HAP-1 (cell line): ENCODE measurements around the gene PARS2.

ENCODE experiments used
- DNase-seq, 2 experiments: peaks; one replicate each; pipeline ENCODE4 v3.0.0-alpha.2; 2016 to 2020; ENCODE audit warnings: low spot score in 2 of 2
- H3K27me3 ChIP-seq: fragments of 250-450 bp; sonication (Bioruptor Pico); 2 replicates; pipeline ENCODE4 v1.5.1; 2020; ENCODE audit warnings: low read depth, mild to moderate bottlenecking, moderate library complexity
- H3K36me3 ChIP-seq: fragments of 250-450 bp; sonication (Bioruptor Pico); replicated peaks from 2 replicates; pipeline ENCODE4 v1.5.1; 2020; ENCODE audit warnings: mild to moderate bottlenecking
- H3K4me1 ChIP-seq: fragments of 250-450 bp; sonication (Bioruptor Pico); 2 replicates; pipeline ENCODE4 v1.5.1; 2020; ENCODE audit warnings: mild to moderate bottlenecking
- H3K4me3 ChIP-seq: fragments of 250-450 bp; sonication (Bioruptor Pico); 2 replicates; pipeline ENCODE4 v1.5.1; 2020; ENCODE audit warnings: mild to moderate bottlenecking, moderate library complexity
- H3K9me3 ChIP-seq: fragments of 250-450 bp; sonication (Bioruptor Pico); 2 replicates; pipeline ENCODE4 v1.5.1; 2020; ENCODE audit warnings: mild to moderate bottlenecking, moderate library complexity
- in situ Hi-C: fragments of 300-500 bp; cut with MboI; formaldehyde crosslinking; loops from 3 replicates; pipeline ENCODE4 v1.14.3; 2020; ENCODE audit warnings: low sequenced_read_pairs, inconsistent platforms, mixed read lengths

PARS2 gene

GRCh38 chr1:54716299-54717047 lies 47.9 kb downstream of the PARS2 start:
- Histone ChIP-seq H3K36me3 (peaks cover 22% of the 10 kb centered on the region), H3K4me1 (peaks cover 9% of the 10 kb centered on the region), H3K27me3 (no peaks in the 10 kb centered on the region), H3K9me3 (no peaks in the 10 kb centered on the region), H3K4me3 (peak overlapping the region; percentile 84)
- DNase-seq: no peak
- in situ Hi-C loops: no loop called here

GRCh38 chr1:54715493-54716298 lies 48.6 kb downstream of the PARS2 start, which contains the start of gene TTC4:
TTC4 (plus strand) TSS chr1:54715861; CDS start chr1:54715909, 48 bp downstream.
- peaks cover 17% of the 10 kb centered on the region for H3K36me3 ChIP-seq
- peaks cover 7% of the 10 kb centered on the region; the same call in 1 of the 2 replicates for H3K4me1 ChIP-seq
- peak within 1 kb of the TSS; percentile 84 for H3K4me3 ChIP-seq
- in situ Hi-C loops: no loop called here
- peak; percentile 74 to 87 for DNase-seq
- H3K27me3 ChIP-seq: no peaks in the 10 kb centered on the region
- no peaks in the 10 kb centered on the region for H3K9me3 ChIP-seq

GRCh38 chr1:54714881-54715492 lies 49.3 kb downstream of the PARS2 start:
- in situ Hi-C loops: no loop called here
- Histone ChIP-seq H3K9me3 (no peaks in the 10 kb centered on the region), H3K4me1 (peaks cover 7% of the 10 kb centered on the region; the same call in 1 of the 2 replicates), H3K4me3 (peak overlapping the region; percentile 84), H3K36me3 (peaks cover 17% of the 10 kb centered on the region), H3K27me3 (no peaks in the 10 kb centered on the region)
- DNase-seq: no peak

- no peak for DNase-seq
- in situ Hi-C loops: no loop called here
- Histone ChIP-seq H3K36me3 (no peaks in the 10 kb centered on the region), H3K9me3 (no peaks in the 10 kb centered on the region), H3K4me3 (no peak overlapping the region), H3K4me1 (peaks cover 6% of the 10 kb centered on the region; the same call in 1 of the 2 replicates), H3K27me3 (peaks cover 15% of the 10 kb centered on the region)
Measured at GRCh38 chr1:54711536-54711935, 52.8 kb downstream of the PARS2 start.

GRCh38 chr1:54710841-54711240 lies 53.5 kb downstream of the PARS2 start:
- no peak overlapping the region for H3K4me3 ChIP-seq
- peaks cover 19% of the 10 kb centered on the region for H3K27me3 ChIP-seq
- in situ Hi-C loops: no loop called here
- DNase-seq: no peak
- no peaks in the 10 kb centered on the region for H3K9me3 ChIP-seq
- peaks cover 4% of the 10 kb centered on the region; the same call in 1 of the 2 replicates for H3K4me1 ChIP-seq
- H3K36me3 ChIP-seq: no peaks in the 10 kb centered on the region

- Histone ChIP-seq H3K27me3 (peaks cover 19% of the 10 kb centered on the region), H3K4me3 (no peak overlapping the region), H3K4me1 (peaks cover 3% of the 10 kb centered on the region; the same call in 1 of the 2 replicates), H3K36me3 (no peaks in the 10 kb centered on the region), H3K9me3 (no peaks in the 10 kb centered on the region)
- in situ Hi-C loops: no loop called here
- DNase-seq: no peak
Measured at GRCh38 chr1:54710434-54710833, 53.9 kb downstream of the PARS2 start.

GRCh38 chr1:54709547-54710292 lies 54.6 kb downstream of the PARS2 start:
- H3K9me3 ChIP-seq: no peaks in the 10 kb centered on the region
- H3K36me3 ChIP-seq: no peaks in the 10 kb centered on the region
- in situ Hi-C loops: no loop called here
- H3K27me3 ChIP-seq: peaks cover 19% of the 10 kb centered on the region
- no peak overlapping the region for H3K4me3 ChIP-seq
- H3K4me1 ChIP-seq: no peaks in the 10 kb centered on the region
- DNase-seq: no peak

GRCh38 chr1:54708385-54708784 lies 55.9 kb downstream of the PARS2 start:
- DNase-seq: no peak
- Histone ChIP-seq H3K36me3 (no peaks in the 10 kb centered on the region), H3K4me1 (no peaks in the 10 kb centered on the region), H3K27me3 (peaks cover 19% of the 10 kb centered on the region), H3K4me3 (no peak overlapping the region), H3K9me3 (no peaks in the 10 kb centered on the region)
- in situ Hi-C loops: no loop called here
